K562 (cell line): ENCODE data around the gene CALHM1. TPM values are rescaled to one million over a fixed set of nuclear protein-coding genes. Genes with fewer than 3 reads are reported as not detected.

ENCODE experiments used
- ARHGAP35 ChIP-seq: fragments of 450-650 bp; IDR thresholded peaks from 2 replicates; pipeline ENCODE4 v1.6.1; 2018; ENCODE audit not compliant: partially characterized antibody
- ASH1L ChIP-seq: fragments of 450-650 bp; IDR thresholded peaks from 2 replicates; pipeline ENCODE4 v1.6.1; 2018; ENCODE audit warnings: borderline replicate concordance, mild to moderate bottlenecking, low read depth; ENCODE audit not compliant: partially characterized antibody
- E2F5 ChIP-seq: sonication (generic); formaldehyde crosslinking; IDR thresholded peaks from 2 replicates; pipeline ENCODE4 v1.8.0; 2022; ENCODE audit warnings: mild to moderate bottlenecking, missing genetic modification reagents
- ETV6 ChIP-seq, 3 experiments: fragments of 150-350 bp in 1 of 3; sonication (generic) in 1 of 3; formaldehyde crosslinking in 1 of 3; IDR thresholded peaks; 2 replicates each; pipeline versions ENCODE4 v1.6.1 to v1.8.0; 2014 to 2022; ENCODE audit warnings: borderline replicate concordance in 2 of 3, low read depth in 2 of 3, antibody characterized with exemption in 1 of 3, low read length in 1 of 3, mild to moderate bottlenecking in 1 of 3, missing genetic modification reagents in 1 of 3
- IRF1 ChIP-seq: sonication (generic); formaldehyde crosslinking; IDR thresholded peaks from 2 replicates; pipeline ENCODE4 v1.8.0; 2022; ENCODE audit warnings: missing genetic modification reagents, mild to moderate bottlenecking, borderline replicate concordance
- MCM7 ChIP-seq, 2 experiments: fragments of 450-650 bp; IDR thresholded peaks; 2 replicates each; pipeline ENCODE4 v1.6.1; 2016 to 2018
- MGA ChIP-seq: fragments of 450-650 bp; IDR thresholded peaks from 2 replicates; pipeline ENCODE4 v1.6.1; 2016; ENCODE audit warnings: mild to moderate bottlenecking, moderate library complexity
- TAF7 ChIP-seq: fragments of 450-650 bp; IDR thresholded peaks from 2 replicates; pipeline ENCODE4 v1.6.1; 2016; ENCODE audit warnings: missing genetic modification characterization, missing compliant biosample characterization
- ZBED1 ChIP-seq: IDR thresholded peaks from 2 replicates; pipeline ENCODE4 v1.6.1; 2014
- ZBTB12 ChIP-seq: fragments of 250-450 bp; sonication (Bioruptor Pico); IDR thresholded peaks from 2 replicates; pipeline ENCODE4 v1.4.0; 2020
- ZBTB8A ChIP-seq: fragments of 450-650 bp; IDR thresholded peaks from 2 replicates; pipeline ENCODE4 v1.6.1; 2018; ENCODE audit warnings: mild to moderate bottlenecking, moderate library complexity; ENCODE audit not compliant: partially characterized antibody
- ZNF174 ChIP-seq: fragments of 250-450 bp; sonication (Bioruptor Pico); IDR thresholded peaks from 2 replicates; pipeline ENCODE4 v1.4.0; 2020; ENCODE audit warnings: mild to moderate bottlenecking
- ZNF239 ChIP-seq: fragments of 250-450 bp; sonication (Bioruptor Pico); IDR thresholded peaks from 2 replicates; pipeline ENCODE4 v1.4.0; 2020; ENCODE audit warnings: mild to moderate bottlenecking
- ZNF347 ChIP-seq: fragments of 450-650 bp; formaldehyde crosslinking; IDR thresholded peaks from 2 replicates; pipeline ENCODE4 v1.4.0; 2020; ENCODE audit warnings: low read depth, mild to moderate bottlenecking, moderate library complexity
- polyA plus RNA-seq, 8 experiments: library from polyadenylated mRNA; depleted of rRNA in 4 of 8; stranded (reverse) in 5 of 8; unstranded in 3 of 8; fragments of >200 nt; fragmentation: Nextera tagmentation in 2 of 8; fragmentation: Illumina TruSeq in 1 of 8; extraction: Ambion mirVana in 2 of 8; extraction: Trizol in 1 of 8; gene quantifications; 2 replicates each; pipeline versions ENCODE4 v1.2.1 to v1.2.3, GENCODE V29; 2011 to 2014; ENCODE audit warnings: inconsistent platforms in 1 of 8, missing spikeins in 1 of 8
- total RNA-seq, 7 experiments: library from RNA; depleted of rRNA in 6 of 7; stranded (reverse); fragments of >200 nt in 6 of 7; fragmentation: Illumina TruSeq in 2 of 7; extraction: Trizol in 2 of 7; gene quantifications; 2 replicates each; pipeline versions ENCODE4 v1.2.1 to v1.2.3, GENCODE V29; 2011 to 2021; ENCODE audit warnings: low replicate concordance in 1 of 7

Gene CALHM1
- total and polyA plus RNA-seq, 9 of the 15 experiments (the other 6 are each of a cell fraction or from before 2014, with no cell fraction given) = 0.03 TPM; not detected in 8

- TF ChIP-seq TAF7 (tag) (no peak), ZNF174 (CRISPR knock-in tag) (no peak), MGA (peak; percentile 73), MCM7 (IDR thresholded peaks at IDR 0.05) (no peak), ZBTB8A (no peak), ETV6 (IDR thresholded peaks at IDR 0.05; ENCODE audit: borderline replicate concordance in 1 of 2, low read depth in 2 of 2, low read length in 1 of 2) (no peak), ETV6 (CRISPR knock-in tag; IDR thresholded peaks at IDR 0.05; ENCODE audit: borderline replicate concordance) (no peak), ZBTB12 (CRISPR knock-in tag) (no peak), ARHGAP35 (no peak), IRF1 (CRISPR knock-in tag) (no peak), ZBED1 (no peak), ZNF239 (CRISPR knock-in tag) (no peak), ZNF347 (no peak), ASH1L (no peak), E2F5 (no peak)
Observed at GRCh38 chr10:103504181-103504783, 45.6 kb upstream of the CALHM1 start (continued).
